Tibial nerve (tissue), 4 donors: ENCODE measurements around the gene TXLNG. TPM values are rescaled to one million over a fixed set of nuclear protein-coding genes. Genes with fewer than 3 reads are reported as not detected.

Experiments used
- DNase-seq, 2 donors: peaks; one replicate each; pipeline ENCODE4 v3.0.0-alpha.2; 2019; ENCODE audit warnings: low spot score in 2 of 2
- H3K27ac ChIP-seq, 4 donors: fragments of 200-600 bp; sonication (generic) in 3 of 4; one replicate each; pipeline ENCODE4 v1.5.1; 2017 to 2019; ENCODE audit warnings: mild to moderate bottlenecking in 1 of 4
- H3K27me3 ChIP-seq, 2 donors: fragments of 200-600 bp; sonication (generic) in 1 of 2; one replicate each; pipeline versions ENCODE4 v1.5.1 to v1.6.0; 2017 to 2019
- H3K36me3 ChIP-seq, 3 donors: fragments of 200-600 bp; sonication (generic); one replicate each; pipeline ENCODE4 v1.5.1; 2018 to 2019
- H3K4me1 ChIP-seq, 4 donors: fragments of 200-600 bp; sonication (generic) in 3 of 4; one replicate each; pipeline ENCODE4 v1.5.1; 2017 to 2019
- H3K4me3 ChIP-seq, 4 donors: fragments of 200-600 bp; sonication (generic) in 3 of 4; one replicate each; pipeline ENCODE4 v1.5.1; 2017 to 2019; ENCODE audit warnings: mild to moderate bottlenecking in 1 of 4, moderate library complexity in 1 of 4
- H3K9me3 ChIP-seq, 4 donors: fragments of 200-600 bp; sonication (generic) in 3 of 4; one replicate each; pipeline ENCODE4 v1.5.1; 2017 to 2019
- EP300 ChIP-seq, 2 donors: sonication (generic); formaldehyde crosslinking; IDR thresholded peaks; one replicate each; pipeline ENCODE4 v1.6.1; 2017; ENCODE audit warnings: antibody characterized with exemption in 2 of 2, mild to moderate bottlenecking in 1 of 2
- POLR2A ChIP-seq, 2 donors: fragments of 450-650 bp; IDR thresholded peaks; one replicate each; pipeline ENCODE4 v1.6.1; 2017; ENCODE audit warnings: antibody characterized with exemption in 2 of 2, mild to moderate bottlenecking in 2 of 2, moderate library complexity in 2 of 2
- WGBS, 2 donors: methylation state at CpG; one replicate each; pipeline ENCODE4 v1.1.5; 2018; 5-methylcytosine and 5-hydroxymethylcytosine counted together
- total RNA-seq, 4 donors: library from RNA; depleted of rRNA; stranded (reverse); fragments of >200 nt; gene quantifications; one replicate each; pipeline ENCODE4 v1.1.0, GENCODE V29; 2016
- TF ChIP-seq, protein P1 (sequence below), 5 experiments: fragments of 200-600 bp in 3 of 5; fragments of 450-650 bp in 2 of 5; sonication (generic) in 3 of 5; IDR thresholded peaks; one replicate each; pipeline ENCODE4 v1.5.1; 2016 to 2019; ENCODE audit warnings: antibody characterized with exemption in 5 of 5, mild to moderate bottlenecking in 3 of 5, moderate library complexity in 2 of 5

TXLNG gene
- total RNA-seq, 4 donors from 2014 or later, result 16.3 to 22.2 (median 20.0) TPM

DNA sequence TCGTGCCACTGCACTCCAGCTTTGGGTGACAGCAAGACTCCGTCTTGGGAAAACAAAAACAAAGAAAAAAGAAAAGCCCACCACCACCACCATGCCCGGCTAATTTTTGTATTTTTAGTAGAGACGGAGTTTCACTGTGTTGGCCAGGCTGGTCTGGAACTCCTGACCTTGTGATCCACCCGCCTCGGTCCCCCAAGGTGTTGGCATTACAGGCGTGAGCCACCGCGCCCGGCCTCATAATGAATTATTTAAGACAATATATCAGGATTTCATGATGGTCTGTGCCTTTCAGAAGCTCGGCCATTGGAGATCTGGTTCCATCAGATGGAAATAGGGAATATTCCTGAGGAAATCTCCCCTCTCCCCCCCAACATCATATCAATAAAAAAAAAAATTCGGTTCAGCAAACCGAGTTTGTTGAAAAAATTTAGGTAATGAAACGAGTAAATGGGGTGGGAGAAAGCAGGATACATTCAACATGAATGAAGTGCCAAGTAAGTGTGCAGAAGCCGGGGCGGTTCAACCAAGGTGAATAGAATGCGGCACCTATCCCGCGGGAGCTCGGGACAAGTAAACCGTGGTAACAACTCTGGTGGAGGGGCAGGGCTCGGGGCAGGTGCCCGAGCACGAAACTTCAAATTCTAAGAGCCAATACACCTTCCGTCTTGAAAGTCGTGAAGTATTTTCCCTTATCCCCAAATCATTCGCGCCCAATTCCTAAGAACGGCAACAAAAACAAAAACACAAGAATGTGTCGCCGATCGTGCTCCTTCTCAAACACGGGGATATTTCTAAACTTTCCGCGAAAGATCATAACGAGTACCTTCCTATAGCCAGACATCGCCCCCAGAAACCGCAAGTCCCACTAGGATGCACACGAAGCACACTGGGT, 773 bp upstream of the TXLNG start:
- Histone ChIP-seq H3K27ac (peak overlapping the region in 1 of 4 donors; percentile 95), H3K9me3 (no peaks in the 10 kb centered on the region), H3K27me3 (no peaks in the 10 kb centered on the region), H3K4me1 (peaks cover 0 to 4% (median 0%) of the 10 kb centered on the region in 4 donors), H3K36me3 (no peaks in the 10 kb centered on the region), H3K4me3 (peak overlapping the region; percentile 36 to 92 (median 64))
- 17 to 18% methylated on average over 34 to 39 of the region's 39 CpGs for WGBS, 2 donors
- TF ChIP-seq EP300 (IDR thresholded peaks at IDR 0.05), result no peak
- TF ChIP-seq POLR2A (IDR thresholded peaks at IDR 0.05), result no peak
- TF ChIP-seq, protein P1, sequence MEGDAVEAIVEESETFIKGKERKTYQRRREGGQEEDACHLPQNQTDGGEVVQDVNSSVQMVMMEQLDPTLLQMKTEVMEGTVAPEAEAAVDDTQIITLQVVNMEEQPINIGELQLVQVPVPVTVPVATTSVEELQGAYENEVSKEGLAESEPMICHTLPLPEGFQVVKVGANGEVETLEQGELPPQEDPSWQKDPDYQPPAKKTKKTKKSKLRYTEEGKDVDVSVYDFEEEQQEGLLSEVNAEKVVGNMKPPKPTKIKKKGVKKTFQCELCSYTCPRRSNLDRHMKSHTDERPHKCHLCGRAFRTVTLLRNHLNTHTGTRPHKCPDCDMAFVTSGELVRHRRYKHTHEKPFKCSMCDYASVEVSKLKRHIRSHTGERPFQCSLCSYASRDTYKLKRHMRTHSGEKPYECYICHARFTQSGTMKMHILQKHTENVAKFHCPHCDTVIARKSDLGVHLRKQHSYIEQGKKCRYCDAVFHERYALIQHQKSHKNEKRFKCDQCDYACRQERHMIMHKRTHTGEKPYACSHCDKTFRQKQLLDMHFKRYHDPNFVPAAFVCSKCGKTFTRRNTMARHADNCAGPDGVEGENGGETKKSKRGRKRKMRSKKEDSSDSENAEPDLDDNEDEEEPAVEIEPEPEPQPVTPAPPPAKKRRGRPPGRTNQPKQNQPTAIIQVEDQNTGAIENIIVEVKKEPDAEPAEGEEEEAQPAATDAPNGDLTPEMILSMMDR (IDR thresholded peaks at IDR 0.05), result no peak
- peak in 1 of 2 donors; percentile 5 for DNase-seq

GRCh38 chrX:16786791-16787735, 797 bp downstream of the TXLNG start:
- Histone ChIP-seq H3K4me3 (peak overlapping the region; percentile 61 to 92 (median 79)), H3K27me3 (no peaks in the 10 kb centered on the region), H3K4me1 (peaks cover 0 to 4% (median 0%) of the 10 kb centered on the region in 4 donors), H3K27ac (peak overlapping the region; percentile 72 to 95 (median 87)), H3K36me3 (no peaks in the 10 kb centered on the region), H3K9me3 (no peaks in the 10 kb centered on the region)
- WGBS, 2 donors, result 1 to 3% methylated on average over 17 to 49 of the region's 73 CpGs
- DNase-seq, result peak in 1 of 2 donors; percentile 14
- peak in 1 of 2 donors; percentile 48 for TF ChIP-seq EP300 (IDR thresholded peaks at IDR 0.05)
- TF ChIP-seq, protein P1 (IDR thresholded peaks at IDR 0.05), result no peak

DNA sequence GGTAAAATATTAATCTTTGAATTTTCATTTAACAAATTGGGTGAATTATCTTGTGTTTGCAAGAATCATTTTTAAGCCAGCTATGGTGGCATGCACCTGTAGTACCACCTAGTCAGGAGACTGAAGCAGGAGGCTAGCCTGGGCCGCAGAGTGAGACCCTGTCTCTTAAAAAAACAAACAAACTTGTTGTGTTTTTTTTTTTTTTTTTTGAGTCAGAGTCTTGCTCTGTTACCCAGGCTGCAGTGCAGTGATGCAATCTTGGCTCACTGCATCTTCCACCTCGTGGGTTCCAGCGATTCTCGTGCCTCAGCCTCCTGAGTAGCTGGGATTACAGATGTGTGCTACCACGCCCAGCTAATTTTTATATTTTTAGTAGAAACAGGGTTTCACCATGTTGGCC, 2.2 kb downstream of the TXLNG start:
- TF ChIP-seq EP300 (IDR thresholded peaks at IDR 0.05), result peak in 1 of 2 donors; percentile 16
- TF ChIP-seq, protein P1 (IDR thresholded peaks at IDR 0.05), result no peak
- peak in 1 of 2 donors; percentile 8 for DNase-seq
- WGBS, 2 donors, result 58 to 81% methylated on average over 1 to 5 of the region's 5 CpGs
- peaks cover 0 to 4% (median 0%) of the 10 kb centered on the region in 4 donors for H3K4me1 ChIP-seq
- H3K27ac ChIP-seq, result peak overlapping the region in 1 of 4 donors; percentile 95
- H3K27me3 ChIP-seq, result no peaks in the 10 kb centered on the region
- H3K4me3 ChIP-seq, result no peak overlapping the region
- no peaks in the 10 kb centered on the region for H3K9me3 ChIP-seq
- no peaks in the 10 kb centered on the region for H3K36me3 ChIP-seq

GRCh38 chrX:16796298-16796697, 10.0 kb downstream of the TXLNG start:
- TF ChIP-seq EP300 (IDR thresholded peaks at IDR 0.05) (no peak), POLR2A (IDR thresholded peaks at IDR 0.05) (no peak)
- TF ChIP-seq, protein P1 (IDR thresholded peaks at IDR 0.05), result no peak

More at GRCh38 chrX:16796298-16796697, 10.0 kb downstream of the TXLNG start:
- WGBS, 2 donors, result 92 to 97% methylated on average over 4 of the region's 4 CpGs
- no peak for DNase-seq
- H3K4me3 ChIP-seq, result no peak overlapping the region
- no peaks in the 10 kb centered on the region for H3K27me3 ChIP-seq
- no peaks in the 10 kb centered on the region for H3K4me1 ChIP-seq
- peaks cover 0 to 7% (median 0%) of the 10 kb centered on the region in 3 donors for H3K36me3 ChIP-seq
- no peak overlapping the region for H3K27ac ChIP-seq
- H3K9me3 ChIP-seq, result no peaks in the 10 kb centered on the region
